Upper lobe of left lung (tissue), 6 donors: ENCODE measurements around the gene BCOR. TPM values are rescaled to one million over a fixed set of nuclear protein-coding genes. Genes with fewer than 3 reads are reported as not detected.

Experiments used
- ATAC-seq, 2 donors: fragments of 200-7000 bp; cut with Tn5 transposase; one replicate each; pipeline ENCODE4 v1.9.1; 2022; ENCODE audit warnings: mild to moderate bottlenecking in 2 of 2, moderate library complexity in 2 of 2; ENCODE audit not compliant: low FRiP score in 2 of 2
- DNase-seq, 2 donors: peaks; one replicate each; pipeline ENCODE4 v3.0.0-alpha.2; 2019 to 2020
- H3K27ac ChIP-seq, 4 donors: fragments of 200-600 bp; sonication (generic); one replicate each; pipeline ENCODE4 v1.5.1; 2016 to 2019
- H3K27me3 ChIP-seq, 4 donors: fragments of 200-600 bp; sonication (generic); one replicate each; pipeline ENCODE4 v1.5.1; 2017 to 2019
- H3K36me3 ChIP-seq, 4 donors: fragments of 200-600 bp; sonication (generic); one replicate each; pipeline ENCODE4 v1.5.1; 2016 to 2019
- H3K4me1 ChIP-seq, 4 donors: fragments of 200-600 bp; sonication (generic); one replicate each; pipeline ENCODE4 v1.5.1; 2018 to 2019
- H3K4me3 ChIP-seq, 4 donors: fragments of 200-600 bp; sonication (generic); one replicate each; pipeline ENCODE4 v1.5.1; 2017 to 2019; ENCODE audit warnings: mild to moderate bottlenecking in 2 of 4, moderate library complexity in 1 of 4
- H3K9me3 ChIP-seq, 4 donors: fragments of 200-600 bp; sonication (generic); one replicate each; pipeline ENCODE4 v1.5.1; 2018 to 2019
- CTCF ChIP-seq, 6 experiments: fragments of 450-650 bp in 4 of 6; fragments of 200-600 bp in 2 of 6; sonication (generic) in 2 of 6; IDR thresholded peaks; one replicate each; pipeline ENCODE4 v1.5.1; 2016 to 2019; ENCODE audit warnings: antibody characterized with exemption in 6 of 6
- EP300 ChIP-seq, 4 donors: sonication (generic); formaldehyde crosslinking; IDR thresholded peaks; one replicate each; pipeline ENCODE4 v1.5.1; 2017; ENCODE audit warnings: antibody characterized with exemption in 4 of 4, control low read depth in 2 of 4
- POLR2A ChIP-seq, 4 donors: fragments of 450-650 bp; IDR thresholded peaks; one replicate each; pipeline ENCODE4 v1.5.1; 2016 to 2017; ENCODE audit warnings: antibody characterized with exemption in 4 of 4, mild to moderate bottlenecking in 2 of 4
- POLR2AphosphoS5 ChIP-seq, 2 donors: sonication (generic); formaldehyde crosslinking; IDR thresholded peaks; one replicate each; pipeline ENCODE4 v1.5.1; 2017; ENCODE audit warnings: antibody characterized with exemption in 2 of 2
- WGBS, 2 donors: methylation state at CpG; one replicate each; pipeline ENCODE4 v1.1.5; 2017 to 2018; 5-methylcytosine and 5-hydroxymethylcytosine counted together
- total RNA-seq, 6 donors: library from RNA; depleted of rRNA in 4 of 6; stranded (reverse); fragments of >200 nt in 4 of 6; gene quantifications; one replicate each; pipeline versions ENCODE4 v1.1.0 to v1.2.1, GENCODE V29; 2016 to 2021
- donor health status: DM: no; HTN: no; CAD: no; lungs with moderate emphysema.
- donor health status: DM: no; HTN: yes; CAD: no; lungs with severe emphysema.

The BCOR gene
- total RNA-seq, 6 donors from 2014 or later: 17.5 to 40.8 (median 25.6) TPM

GRCh38 chrX:40072246-40072645, 25.5 kb downstream of the BCOR start:
- Histone ChIP-seq H3K4me1 (no peaks in the 10 kb centered on the region), H3K9me3 (no peaks in the 10 kb centered on the region), H3K36me3 (peaks cover 0 to 56% (median 14%) of the 10 kb centered on the region in 4 donors), H3K4me3 (no peak overlapping the region), H3K27me3 (no peaks in the 10 kb centered on the region), H3K27ac (no peak overlapping the region)
- ATAC-seq (no peak), DNase-seq (no peak)
- 90% methylated on average over 4 to 9 of the region's 9 CpGs for WGBS, 2 donors
- TF ChIP-seq POLR2A (IDR thresholded peaks at IDR 0.05): no peak
- no peak for TF ChIP-seq POLR2AphosphoS5 (IDR thresholded peaks at IDR 0.05)
- no peak for TF ChIP-seq CTCF (IDR thresholded peaks at IDR 0.05)
- TF ChIP-seq EP300 (IDR thresholded peaks at IDR 0.05): no peak

- 95 to 100% methylated on average over 2 to 4 of the region's 4 CpGs for WGBS, 2 donors
- TF ChIP-seq CTCF (IDR thresholded peaks at IDR 0.05) (no peak), POLR2AphosphoS5 (IDR thresholded peaks at IDR 0.05) (no peak), EP300 (IDR thresholded peaks at IDR 0.05) (no peak), POLR2A (IDR thresholded peaks at IDR 0.05) (no peak)
- ATAC-seq (no peak), DNase-seq (no peak)
- Histone ChIP-seq H3K4me1 (no peaks in the 10 kb centered on the region), H3K9me3 (no peaks in the 10 kb centered on the region), H3K27ac (no peak overlapping the region), H3K4me3 (no peak overlapping the region), H3K36me3 (peaks cover 0 to 43% (median 11%) of the 10 kb centered on the region in 4 donors), H3K27me3 (no peaks in the 10 kb centered on the region)
Observed at GRCh38 chrX:40068048-40068447, 29.7 kb downstream of the BCOR start.

- Histone ChIP-seq H3K36me3 (peaks cover 0 to 52% (median 15%) of the 10 kb centered on the region in 4 donors), H3K9me3 (no peaks in the 10 kb centered on the region), H3K27ac (no peak overlapping the region), H3K4me3 (no peak overlapping the region), H3K4me1 (no peaks in the 10 kb centered on the region), H3K27me3 (no peaks in the 10 kb centered on the region)
- WGBS, 2 donors: 66 to 72% methylated on average over 3 of the region's 3 CpGs
- TF ChIP-seq POLR2AphosphoS5 (IDR thresholded peaks at IDR 0.05): no peak
- no peak for TF ChIP-seq CTCF (IDR thresholded peaks at IDR 0.05)
- ATAC-seq: no peak
- DNase-seq: no peak
Observed at GRCh38 chrX:40066700-40067099, 31.1 kb downstream of the BCOR start.

GRCh38 chrX:40065296-40066046, 32.3 kb downstream of the BCOR start:
- no peak for ATAC-seq
- Histone ChIP-seq H3K4me3 (no peak overlapping the region), H3K36me3 (peaks cover 0 to 57% (median 15%) of the 10 kb centered on the region in 4 donors), H3K9me3 (no peaks in the 10 kb centered on the region), H3K4me1 (no peaks in the 10 kb centered on the region), H3K27ac (no peak overlapping the region), H3K27me3 (no peaks in the 10 kb centered on the region)
- TF ChIP-seq POLR2A (IDR thresholded peaks at IDR 0.05) (no peak), EP300 (IDR thresholded peaks at IDR 0.05) (no peak), CTCF (IDR thresholded peaks at IDR 0.05) (no peak), POLR2AphosphoS5 (IDR thresholded peaks at IDR 0.05) (no peak)
- WGBS, 2 donors: 81% methylated on average over 14 to 16 of the region's 16 CpGs
- no peak for DNase-seq
